ENCODE measurements around the gene NDUFS2.

The NDUFS2 gene

DNA sequence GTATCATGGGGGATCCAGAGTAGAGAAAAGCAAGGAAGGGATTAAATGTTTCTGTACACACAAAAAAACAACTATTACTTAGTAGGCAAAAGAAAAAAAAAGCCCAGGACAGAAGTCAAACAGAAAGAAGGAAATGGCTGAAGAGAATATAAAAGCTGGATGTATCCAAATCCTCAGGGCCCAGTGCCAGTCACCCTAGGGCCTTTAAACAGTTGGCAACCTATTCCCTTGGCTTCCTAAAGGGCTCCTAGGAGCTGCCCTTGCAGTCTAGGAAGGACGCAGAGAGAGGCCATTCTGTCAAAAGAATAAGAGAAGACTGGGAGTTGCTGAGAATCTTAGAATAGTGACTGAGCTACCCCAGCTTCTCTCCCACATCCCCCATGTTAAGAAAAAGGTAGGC, 29.8 kb upstream of the NDUFS2 start:
- in situ Hi-C loops (cut with MboI; ENCODE audit: low sequenced_read_pairs) = no loop called here

DNA sequence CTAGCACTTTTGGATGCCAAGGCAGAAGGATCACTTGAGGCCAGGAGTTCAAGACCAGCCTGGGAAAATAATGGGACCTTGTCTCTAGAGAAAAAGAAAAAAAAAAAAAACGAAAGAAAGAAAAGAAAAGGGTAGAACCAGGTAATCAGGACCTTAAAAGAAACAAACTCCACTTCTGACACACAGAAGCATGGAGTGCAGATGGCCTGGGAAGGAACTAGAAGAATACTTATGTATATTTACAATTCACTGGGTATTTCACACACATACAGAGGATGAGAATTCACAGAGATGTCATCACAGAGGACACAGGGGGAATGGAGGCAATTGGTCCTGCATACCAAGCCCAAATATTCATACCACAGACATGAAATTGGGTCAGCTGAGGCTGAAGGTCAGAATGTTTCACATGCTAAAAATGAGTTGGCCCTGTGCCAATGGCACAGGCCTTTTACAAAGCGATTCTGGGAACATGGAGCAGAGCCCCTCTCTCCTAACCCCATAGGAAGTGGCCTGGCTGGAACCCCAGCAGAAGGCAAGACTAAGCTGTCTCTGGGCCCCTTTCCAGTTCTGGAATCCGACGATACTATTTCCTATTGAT, 29.3 kb upstream of the NDUFS2 start:
- in situ Hi-C loops (cut with MboI; ENCODE audit: low sequenced_read_pairs) = no loop called here

DNA sequence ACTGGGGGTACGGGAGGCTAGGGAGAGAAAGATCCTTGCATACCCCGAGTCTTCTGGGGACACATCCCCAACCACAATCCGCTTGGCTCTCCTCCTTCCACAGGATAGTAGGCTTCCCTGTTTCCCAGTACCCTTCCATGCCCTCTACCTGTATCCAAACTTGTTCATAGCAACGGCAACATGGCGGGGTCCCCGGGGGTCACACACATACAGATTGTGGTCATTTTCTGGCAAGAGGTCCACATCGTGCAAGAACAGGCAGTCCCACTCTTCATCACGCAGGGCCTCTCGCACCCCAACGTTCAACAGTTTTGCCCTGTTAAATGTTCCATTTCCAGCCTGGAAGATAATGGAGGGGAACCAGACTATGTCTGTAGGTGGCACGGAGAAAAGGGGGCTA, 28.5 kb upstream of the NDUFS2 start:
- in situ Hi-C loops (cut with MboI; ENCODE audit: low sequenced_read_pairs) = no loop called here

DNA sequence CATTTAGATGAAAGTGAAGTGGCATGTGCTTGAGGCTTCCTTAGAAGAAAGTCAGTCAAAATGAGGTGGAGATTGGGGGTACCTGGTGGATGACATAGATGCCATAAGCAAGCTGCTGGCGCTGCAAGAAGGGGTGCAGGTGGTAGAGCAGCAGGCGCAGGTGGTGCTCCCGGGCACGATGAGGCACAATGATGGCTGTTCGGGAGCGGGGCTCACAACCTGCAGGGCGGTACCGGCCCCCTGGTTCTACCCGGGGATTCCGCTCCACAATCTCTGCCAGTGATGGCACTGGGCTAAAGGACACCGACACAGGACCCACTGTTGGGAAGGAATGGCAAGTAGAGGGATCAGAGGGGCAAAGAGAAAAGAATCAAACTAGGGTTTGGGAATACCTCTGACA, 27.3 kb upstream of the NDUFS2 start:
- in situ Hi-C loops (cut with MboI; ENCODE audit: low sequenced_read_pairs) = no loop called here

DNA sequence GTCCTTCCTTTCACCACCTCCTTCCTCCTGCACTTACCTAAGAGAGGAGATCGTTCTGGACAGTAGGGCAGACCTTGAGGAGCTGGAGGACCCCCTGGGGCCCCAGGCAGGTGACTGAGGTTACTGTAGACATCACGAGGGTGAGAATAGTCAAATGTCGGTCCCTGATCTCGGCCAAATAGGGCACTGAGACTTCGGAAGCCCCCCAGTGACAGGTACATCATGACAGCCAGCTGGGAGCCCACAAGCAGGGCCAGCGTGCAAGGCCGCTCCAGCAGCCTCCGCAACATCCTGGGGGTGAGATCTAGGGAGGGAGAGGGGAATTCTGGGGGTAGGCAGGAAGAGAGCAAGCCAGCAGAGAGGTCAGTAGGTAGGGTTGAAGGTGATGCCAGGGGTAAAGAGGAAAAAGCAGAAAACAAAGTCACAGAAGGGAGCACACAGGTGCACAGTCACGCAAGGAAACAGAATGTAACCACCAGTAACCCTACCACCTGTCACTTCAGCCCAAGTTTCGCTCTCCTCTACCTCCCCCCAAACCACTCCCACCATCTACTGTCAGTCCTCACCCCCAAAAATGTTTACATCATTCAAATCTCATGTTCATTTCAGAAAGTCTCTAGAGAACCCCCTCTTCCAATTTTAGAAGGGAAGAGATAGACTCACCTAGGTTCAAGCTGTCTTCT, 26.3 kb upstream of the NDUFS2 start:
- in situ Hi-C loops (cut with MboI; ENCODE audit: low sequenced_read_pairs) = no loop called here

- in situ Hi-C loops (cut with MboI; ENCODE audit: low sequenced_read_pairs) = no loop called here
Observed at GRCh38 chr1:161176468-161177111, 25.6 kb upstream of the NDUFS2 start.

DNA sequence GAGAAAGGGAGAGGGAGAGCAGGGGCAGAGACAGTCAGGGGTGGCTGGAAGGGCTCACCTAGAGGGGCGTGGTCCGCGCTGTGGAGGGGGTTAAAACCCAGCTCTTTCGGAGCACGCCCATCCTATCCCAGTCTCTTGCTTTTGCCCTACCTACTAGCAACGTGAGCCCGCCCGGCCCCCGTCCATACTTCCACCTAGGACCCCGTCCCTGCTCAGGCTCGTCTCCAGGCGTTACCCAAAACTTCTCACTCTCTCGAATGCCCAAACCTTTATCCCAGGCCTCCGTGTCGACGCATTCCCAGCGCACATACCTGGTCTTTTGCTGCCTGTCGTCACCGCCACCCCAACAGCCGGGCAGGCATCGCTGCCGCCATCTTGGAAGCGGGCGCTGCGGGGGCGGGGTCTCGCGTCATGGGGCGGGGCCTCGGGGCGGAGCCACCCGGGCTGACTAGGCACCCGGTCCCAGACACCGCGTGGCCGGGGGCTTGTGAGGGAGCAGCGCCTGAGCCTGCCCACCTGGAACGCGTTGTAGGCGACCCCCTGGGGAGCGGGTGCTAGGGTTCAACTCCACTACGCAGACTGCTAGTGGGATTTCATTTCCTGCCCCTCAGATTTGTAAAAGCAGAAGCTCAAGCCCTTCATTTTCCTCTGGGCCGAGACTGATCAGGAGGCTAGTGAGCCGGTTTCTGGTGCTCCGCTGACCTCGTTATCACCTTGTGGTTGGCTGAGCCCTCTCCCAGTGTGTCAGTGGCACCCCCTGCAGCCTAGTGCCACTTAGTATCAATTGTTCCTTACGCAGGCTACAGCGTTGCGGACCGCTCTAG, 24.8 kb upstream of the NDUFS2 start, which contains the start of gene B4GALT3:
B4GALT3 (minus strand) TSS at position 396 of the 824 bp plus-strand sequence. CDS start 1,447 bp downstream, outside the sequence.
- in situ Hi-C loops (cut with MboI; ENCODE audit: low sequenced_read_pairs) = no loop called here

DNA sequence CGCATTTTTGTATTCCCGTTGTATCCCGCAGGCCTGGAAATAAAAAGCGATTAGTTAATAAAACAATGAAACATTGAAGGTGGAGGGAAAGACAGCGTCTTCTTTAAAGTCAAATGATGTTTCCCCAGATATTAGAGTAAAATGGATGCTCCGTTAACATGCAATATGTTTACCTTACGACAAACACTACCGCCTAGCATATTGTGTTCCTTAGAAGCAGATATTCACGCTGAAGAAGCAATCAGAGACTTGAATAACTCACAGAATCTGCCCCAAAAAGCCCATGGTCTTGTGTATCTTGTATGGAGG, 24.3 kb upstream of the NDUFS2 start:
- in situ Hi-C loops (cut with MboI; ENCODE audit: low sequenced_read_pairs) = no loop called here

GRCh38 chr1:161179698-161180097, 22.5 kb upstream of the NDUFS2 start:
- in situ Hi-C loops (cut with MboI; ENCODE audit: low sequenced_read_pairs) = no loop called here

- in situ Hi-C loops (cut with MboI; ENCODE audit: low sequenced_read_pairs) = no loop called here
Observed at GRCh38 chr1:161180639-161181038, 21.5 kb upstream of the NDUFS2 start.

GRCh38 chr1:161182214-161182613, 20.0 kb upstream of the NDUFS2 start:
- in situ Hi-C loops (cut with MboI; ENCODE audit: low sequenced_read_pairs) = no loop called here

DNA sequence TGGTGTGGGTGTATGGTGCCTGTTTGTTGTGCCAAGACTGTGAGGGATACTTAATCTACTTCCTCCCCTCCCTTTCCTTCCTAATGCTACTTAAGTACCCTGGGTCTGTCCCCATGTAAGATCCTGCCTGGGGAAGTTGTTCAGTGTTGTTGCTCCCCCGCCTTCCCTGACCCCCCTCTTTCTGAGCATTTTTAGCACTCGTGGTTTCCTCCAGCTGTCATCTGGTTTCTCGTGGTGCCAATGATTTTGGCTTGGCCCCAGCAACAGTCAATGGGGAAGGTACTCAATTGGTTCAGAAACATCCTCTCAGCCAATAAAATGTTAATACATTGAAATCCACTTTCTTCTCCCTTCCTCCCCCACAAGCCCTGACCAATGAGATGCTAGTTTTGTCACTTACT, 16.9 kb upstream of the NDUFS2 start:
- in situ Hi-C loops (cut with MboI; ENCODE audit: low sequenced_read_pairs) = no loop called here

- in situ Hi-C loops (cut with MboI; ENCODE audit: low sequenced_read_pairs) = no loop called here
Observed at GRCh38 chr1:161185732-161186311, 16.3 kb upstream of the NDUFS2 start.

DNA sequence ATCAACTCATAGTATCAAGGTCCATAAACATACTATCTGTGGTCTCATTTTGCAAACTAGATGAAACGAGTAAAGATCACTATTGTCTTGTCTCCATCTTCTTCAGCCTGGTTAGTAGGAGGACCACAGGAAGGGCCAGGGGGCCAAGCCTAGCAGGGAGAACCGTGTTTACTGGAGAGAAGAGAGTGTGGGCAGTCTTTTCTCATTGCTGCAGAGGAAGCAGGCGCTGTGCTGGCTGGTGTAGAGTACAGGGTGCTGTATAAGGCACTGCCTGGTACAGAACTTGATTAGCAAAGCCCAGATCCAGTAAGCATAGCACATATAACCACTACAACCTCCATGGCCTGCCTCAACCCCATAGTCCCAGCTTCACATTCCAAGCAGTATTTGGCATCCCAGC, 14.9 kb upstream of the NDUFS2 start:
- in situ Hi-C loops (cut with MboI; ENCODE audit: low sequenced_read_pairs) = no loop called here

GRCh38 chr1:161188381-161188780, 13.8 kb upstream of the NDUFS2 start:
- in situ Hi-C loops (cut with MboI; ENCODE audit: low sequenced_read_pairs) = no loop called here

DNA sequence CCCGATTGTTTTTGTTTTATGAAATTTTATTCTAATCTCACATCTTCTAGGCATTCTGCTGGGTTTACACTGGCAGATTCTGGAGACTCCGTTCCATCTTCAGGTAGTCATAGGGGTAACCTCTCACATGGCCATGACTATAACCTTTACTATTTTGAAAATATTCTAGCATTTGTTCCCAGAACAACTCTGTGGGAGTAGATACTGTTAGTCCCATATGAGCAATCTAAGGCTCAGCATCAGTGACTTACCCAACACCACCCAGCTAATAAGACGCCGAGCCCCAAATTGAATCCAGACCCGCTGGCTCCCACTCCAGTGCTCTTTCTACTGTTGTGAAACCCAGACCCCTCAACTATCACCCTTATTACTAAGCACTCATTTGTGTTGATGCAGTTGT, 13.1 kb upstream of the NDUFS2 start:
- in situ Hi-C loops (cut with MboI; ENCODE audit: low sequenced_read_pairs) = no loop called here

- in situ Hi-C loops (cut with MboI; ENCODE audit: low sequenced_read_pairs) = no loop called here
Observed at GRCh38 chr1:161190962-161191521, 11.1 kb upstream of the NDUFS2 start.

DNA sequence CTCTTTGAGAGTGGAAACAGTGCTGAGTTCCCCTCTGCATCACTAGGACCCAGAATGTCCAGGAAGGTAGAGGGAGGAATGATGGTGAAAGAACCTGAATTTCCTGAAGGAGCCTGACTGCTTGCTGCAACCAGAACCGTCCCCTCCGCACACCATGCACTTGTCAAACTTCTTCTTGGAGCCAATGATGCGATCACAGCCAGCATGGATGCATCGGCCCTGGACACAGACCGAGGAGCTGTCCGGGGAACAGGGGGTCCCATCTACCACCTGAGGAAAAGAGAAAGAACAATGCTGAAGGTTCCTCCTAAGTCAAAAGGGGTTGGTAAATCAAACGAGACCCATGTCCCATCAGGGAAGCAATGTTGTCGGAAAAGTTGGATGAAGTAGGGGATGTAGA, 10.2 kb upstream of the NDUFS2 start:
- in situ Hi-C loops (cut with MboI; ENCODE audit: low sequenced_read_pairs) = no loop called here

GRCh38 chr1:161192476-161193465, 9.4 kb upstream of the NDUFS2 start:
- in situ Hi-C loops (cut with MboI; ENCODE audit: low sequenced_read_pairs) = no loop called here
